HG02588 (cell line): ENCODE measurements around the gene SAXO1.
"Not testable (repeated sequence)": the region's sequence is repeated elsewhere in the genome, so short reads cannot be mapped to it uniquely, and the experiment has no call there.

Experiments
- ATAC-seq: cut with Tn5 transposase; IDR thresholded peaks from one replicate; pipeline ENCODE4 v1.9.1; 2021; ENCODE audit warnings: mild to moderate bottlenecking, moderate library complexity; ENCODE audit not compliant: unreplicated experiment

SAXO1 gene

GRCh38 chr9:19033015-19033414 is at the start of gene SAXO1:
TSS of gene SAXO1 (minus strand) at chr9:19033209. CDS start at chr9:19032908, 301 bp downstream.
- no peak for ATAC-seq

GRCh38 chr9:19074836-19075235 is 41.8 kb upstream of the SAXO1 start:
- ATAC-seq = no peak

- ATAC-seq = no peak
Observed at GRCh38 chr9:19074229-19074628, 41.2 kb upstream of the SAXO1 start.

GRCh38 chr9:19057033-19057432 is 24.0 kb upstream of the SAXO1 start:
- ATAC-seq = no peak

GRCh38 chr9:19050637-19051591 is 17.9 kb upstream of the SAXO1 start:
- ATAC-seq = no peak

- ATAC-seq = no peak
Observed at GRCh38 chr9:19049917-19050636, 17.1 kb upstream of the SAXO1 start.

- peak; percentile 92 for ATAC-seq
Observed at GRCh38 chr9:19048966-19049916, 16.2 kb upstream of the SAXO1 start, which contains the start of gene RRAGA. TSS of gene RRAGA (plus strand) at chr9:19049427. CDS start at chr9:19049660, 233 bp downstream.

GRCh38 chr9:19036611-19037010 is 3.6 kb upstream of the SAXO1 start:
- ATAC-seq = no peak

- ATAC-seq = no peak
Observed at GRCh38 chr9:19032406-19032805, 603 bp downstream of the SAXO1 start.

GRCh38 chr9:19030899-19031298 is 2.1 kb downstream of the SAXO1 start:
- peak; percentile 82 for ATAC-seq

- no peak for ATAC-seq
Observed at GRCh38 chr9:19028835-19029451, 4.1 kb downstream of the SAXO1 start.

- ATAC-seq = no peak
Observed at GRCh38 chr9:19027825-19028224, 5.2 kb downstream of the SAXO1 start.

- ATAC-seq = no peak
Observed at GRCh38 chr9:19026375-19026774, 6.6 kb downstream of the SAXO1 start.

- no peak for ATAC-seq
Observed at GRCh38 chr9:19023078-19023477, 9.9 kb downstream of the SAXO1 start.

- peak; percentile 64 for ATAC-seq
Observed at GRCh38 chr9:19022206-19022605, 10.8 kb downstream of the SAXO1 start.

GRCh38 chr9:19021649-19022048 is 11.4 kb downstream of the SAXO1 start:
- ATAC-seq = not testable (repeated sequence)

GRCh38 chr9:19020886-19021455 is 12.0 kb downstream of the SAXO1 start:
- no peak for ATAC-seq

GRCh38 chr9:19018201-19018600 is 14.8 kb downstream of the SAXO1 start:
- no peak for ATAC-seq

- ATAC-seq = no peak
Observed at GRCh38 chr9:19009391-19009965, 23.5 kb downstream of the SAXO1 start.
